Nephron (organoid): ENCODE results near the gene TRAF3IP3.

ENCODE experiments used
- H3K27ac Mint-ChIP-seq, 3 experiments: 2 replicates each; pipeline ENCODE4 v1.8.0; 2020; ENCODE audit warnings: mixed read lengths in 3 of 3, mild to moderate bottlenecking in 2 of 3, moderate library complexity in 1 of 3
- H3K27me3 Mint-ChIP-seq: 2 replicates; pipeline ENCODE4 v1.8.0; 2021; ENCODE audit warnings: low read depth, mild to moderate bottlenecking, moderate library complexity, mixed read lengths
- H3K36me3 Mint-ChIP-seq: 2 replicates; pipeline ENCODE4 v1.8.0; 2020; ENCODE audit warnings: low read depth, mixed read lengths
- H3K4me1 Mint-ChIP-seq: 2 replicates; pipeline ENCODE4 v1.8.0; 2020; ENCODE audit warnings: mixed read lengths
- H3K4me3 Mint-ChIP-seq, 3 experiments: 2 replicates each; pipeline ENCODE4 v1.8.0; 2020; ENCODE audit warnings: mild to moderate bottlenecking in 3 of 3, mixed read lengths in 3 of 3, moderate library complexity in 2 of 3
- H3K9me3 Mint-ChIP-seq: 2 replicates; pipeline ENCODE4 v1.8.0; 2020; ENCODE audit warnings: mixed read lengths
- CTCF ChIP-seq, 3 experiments: fragments of 200-600 bp; sonication (generic); IDR thresholded peaks; one replicate each; pipeline ENCODE4 v1.5.0; 2021; ENCODE audit warnings: antibody characterized with exemption in 3 of 3; ENCODE audit not compliant: unreplicated experiment in 3 of 3

TRAF3IP3 gene

GRCh38 chr1:209729436-209729835, 26.4 kb upstream of the TRAF3IP3 start:
- peaks cover 5% of the 10 kb centered on the region for H3K27me3 Mint-ChIP-seq
- no peak overlapping the region for H3K27ac Mint-ChIP-seq
- TF ChIP-seq CTCF (IDR thresholded peaks at IDR 0.05; ENCODE audit: unreplicated experiment in 3 of 3), result no peak
- H3K4me1 Mint-ChIP-seq, result no peaks in the 10 kb centered on the region
- H3K36me3 Mint-ChIP-seq, result no peaks in the 10 kb centered on the region
- H3K9me3 Mint-ChIP-seq, result no peaks in the 10 kb centered on the region
- no peak overlapping the region for H3K4me3 Mint-ChIP-seq

DNA sequence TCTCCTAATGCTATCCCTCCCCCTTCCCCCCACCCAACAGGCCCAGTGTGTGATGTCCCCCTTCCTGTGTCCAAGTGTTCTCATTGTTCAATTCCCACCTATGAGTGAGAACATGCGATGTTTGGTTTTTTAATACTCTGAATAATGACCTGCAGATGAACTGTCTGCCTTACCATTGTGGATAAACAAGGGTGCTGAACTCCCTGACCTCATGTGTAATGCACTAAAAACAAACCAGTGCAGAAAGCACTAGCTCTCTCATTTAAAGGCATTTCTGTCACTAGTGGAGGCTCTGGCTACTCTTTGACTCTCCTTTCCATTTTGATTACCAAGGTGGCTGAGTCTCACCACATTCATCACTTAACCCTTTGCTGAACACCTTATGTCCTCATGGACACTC, 23.1 kb upstream of the TRAF3IP3 start:
- no peak for TF ChIP-seq CTCF (IDR thresholded peaks at IDR 0.05; ENCODE audit: unreplicated experiment in 3 of 3)
- H3K36me3 Mint-ChIP-seq, result no peaks in the 10 kb centered on the region
- peaks cover 14% of the 10 kb centered on the region for H3K27me3 Mint-ChIP-seq
- no peak overlapping the region for H3K4me3 Mint-ChIP-seq
- H3K27ac Mint-ChIP-seq, result no peak overlapping the region
- H3K9me3 Mint-ChIP-seq, result no peaks in the 10 kb centered on the region
- H3K4me1 Mint-ChIP-seq, result no peaks in the 10 kb centered on the region

DNA sequence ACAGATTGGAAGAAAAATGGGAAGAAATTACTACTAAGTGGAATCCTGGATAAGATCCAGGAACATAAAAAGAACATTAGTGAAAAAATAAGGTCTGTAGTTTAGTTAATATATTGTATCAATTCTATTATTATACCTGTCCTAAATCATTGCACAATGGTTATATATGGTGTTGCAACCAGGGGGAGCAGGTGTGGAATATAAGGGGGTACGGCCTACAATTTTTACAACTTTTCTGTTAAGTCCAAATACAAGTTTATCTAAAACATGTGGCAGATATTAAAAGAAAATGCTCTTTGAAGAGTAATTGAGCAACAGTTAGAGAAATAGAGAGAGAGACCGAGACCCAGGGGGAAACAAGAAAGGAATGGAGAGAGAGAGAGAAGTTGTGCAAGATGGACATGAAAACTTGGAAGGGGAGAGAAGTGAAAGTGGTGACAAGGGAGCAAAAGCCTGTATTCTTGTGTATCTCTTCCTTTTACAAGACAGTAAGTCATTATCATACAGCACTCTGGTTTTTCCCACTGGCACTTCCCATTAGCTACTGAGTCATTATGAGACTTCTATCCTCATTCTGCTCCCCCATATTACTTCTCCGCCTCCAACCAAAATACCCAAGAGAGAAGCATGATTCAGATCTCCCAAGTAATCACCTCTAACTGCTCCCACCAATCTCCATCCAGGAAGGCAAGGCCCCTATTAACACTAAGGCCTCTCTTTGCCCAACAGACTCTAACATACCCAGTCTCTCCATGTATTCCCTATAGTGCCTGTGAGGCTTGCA, 22.3 kb upstream of the TRAF3IP3 start:
- TF ChIP-seq CTCF (IDR thresholded peaks at IDR 0.05; ENCODE audit: unreplicated experiment in 3 of 3), result no peak
- Mint-ChIP-seq H3K36me3 (no peaks in the 10 kb centered on the region), H3K9me3 (no peaks in the 10 kb centered on the region), H3K27ac (no peak overlapping the region), H3K4me1 (no peaks in the 10 kb centered on the region), H3K27me3 (peaks cover 14% of the 10 kb centered on the region), H3K4me3 (no peak overlapping the region)

GRCh38 chr1:209736490-209737117, 19.2 kb upstream of the TRAF3IP3 start:
- Mint-ChIP-seq H3K4me1 (peaks cover 2% of the 10 kb centered on the region), H3K4me3 (no peak overlapping the region), H3K27ac (no peak overlapping the region), H3K9me3 (no peaks in the 10 kb centered on the region), H3K36me3 (no peaks in the 10 kb centered on the region), H3K27me3 (peaks cover 22% of the 10 kb centered on the region)
- TF ChIP-seq CTCF (IDR thresholded peaks at IDR 0.05; ENCODE audit: unreplicated experiment in 3 of 3), result no peak

- TF ChIP-seq CTCF (IDR thresholded peaks at IDR 0.05; ENCODE audit: unreplicated experiment in 3 of 3), result no peak
- Mint-ChIP-seq H3K27ac (no peak overlapping the region), H3K27me3 (peaks cover 22% of the 10 kb centered on the region)
These were observed 18.7 kb upstream of the TRAF3IP3 start for GRCh38 chr1:209737118-209737505.

DNA sequence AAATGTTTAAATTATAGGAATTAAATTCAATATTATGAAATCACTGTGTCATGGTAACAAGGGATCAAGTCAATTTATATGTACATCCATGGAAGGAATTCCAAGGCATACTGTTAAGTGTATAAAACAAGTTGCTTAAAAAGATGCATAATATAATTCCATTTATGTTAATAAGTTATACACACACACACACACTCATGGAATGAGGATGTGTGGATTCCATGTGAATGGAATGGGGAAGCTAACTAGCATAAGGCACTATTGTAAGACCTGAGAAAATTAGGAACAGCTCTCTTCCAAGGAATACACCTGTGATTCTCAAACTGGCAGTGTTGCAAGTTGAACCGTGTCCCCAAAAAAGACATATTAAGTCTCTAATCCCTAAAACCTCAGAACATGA, 17.6 kb upstream of the TRAF3IP3 start:
- no peaks in the 10 kb centered on the region for H3K9me3 Mint-ChIP-seq
- H3K36me3 Mint-ChIP-seq, result no peaks in the 10 kb centered on the region
- peaks cover 16% of the 10 kb centered on the region for H3K4me1 Mint-ChIP-seq
- peaks cover 22% of the 10 kb centered on the region for H3K27me3 Mint-ChIP-seq
- no peak overlapping the region for H3K27ac Mint-ChIP-seq
- no peak overlapping the region for H3K4me3 Mint-ChIP-seq
- no peak for TF ChIP-seq CTCF (IDR thresholded peaks at IDR 0.05; ENCODE audit: unreplicated experiment in 3 of 3)

More at GRCh38 chr1:209737118-209737505, 18.7 kb upstream of the TRAF3IP3 start:
- Mint-ChIP-seq H3K9me3 (no peaks in the 10 kb centered on the region), H3K4me3 (no peak overlapping the region), H3K4me1 (peaks cover 5% of the 10 kb centered on the region), H3K36me3 (no peaks in the 10 kb centered on the region)
